ENCODE data around the gene GADD45G. TPM values are rescaled to one million over a fixed set of nuclear protein-coding genes. Genes with fewer than 3 reads are reported as not detected.

GADD45G gene
- total and polyA plus RNA-seq, 2 of the 8 experiments (the other 6 are each of a cell fraction or from before 2014, with no cell fraction given): 7.0 to 11.4 TPM

DNA sequence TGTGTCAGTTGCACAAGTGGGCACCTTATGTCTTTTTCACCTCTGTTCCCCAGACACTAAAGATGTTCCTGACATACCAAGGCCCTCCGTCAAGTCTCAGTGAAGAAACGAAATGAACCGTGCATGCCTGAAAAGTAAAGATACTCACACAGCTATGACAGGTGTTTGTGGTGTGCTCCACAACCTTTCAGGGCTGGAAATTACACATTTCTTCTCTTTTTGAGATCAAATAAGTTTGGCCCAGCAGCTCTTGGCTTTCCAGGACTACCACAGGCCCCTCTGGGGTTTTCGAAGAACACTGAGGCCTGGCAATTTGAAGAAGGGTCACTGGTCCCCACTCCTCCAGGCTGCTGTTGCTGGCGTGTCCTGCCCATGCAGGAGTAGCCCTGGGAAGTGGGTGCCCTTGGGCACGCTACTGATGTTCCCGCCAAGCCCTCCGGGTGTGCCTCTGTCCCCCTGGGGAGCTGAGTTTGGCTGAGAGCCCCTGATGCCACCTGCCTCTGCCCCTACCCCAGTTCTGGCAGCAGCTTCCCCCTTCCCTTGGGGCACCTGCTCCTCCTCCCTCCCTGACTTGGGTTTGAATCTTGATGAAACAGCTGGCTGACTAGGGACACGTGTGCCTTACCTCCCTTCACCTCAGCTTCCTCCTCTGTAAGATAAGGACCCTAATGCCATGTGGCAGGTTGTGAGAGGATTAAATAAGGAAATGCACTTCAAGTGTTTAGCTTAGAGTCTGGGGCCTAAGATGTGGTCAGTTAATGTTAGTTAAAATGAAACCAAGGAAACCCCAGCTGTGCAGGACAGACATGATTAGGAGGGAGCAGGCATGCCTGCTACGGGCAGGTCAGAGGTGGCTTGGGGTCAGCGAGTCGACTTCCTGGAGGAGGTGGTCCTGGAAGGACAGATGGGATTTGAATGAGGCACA is 49.1 kb upstream of the GADD45G start (continued):
- no peak for TF ChIP-seq SIRT6 (IDR thresholded peaks at IDR 0.05; ENCODE audit: low read length)
- TF ChIP-seq CEBPB (IDR thresholded peaks at IDR 0.05; ENCODE audit: low read depth, low read length): no peak
- no peak for TF ChIP-seq RXRA (IDR thresholded peaks at IDR 0.05; ENCODE audit: insufficient read depth, low read depth, low read length)
- no peak for TF ChIP-seq ASH2L (IDR thresholded peaks at IDR 0.05; ENCODE audit: low read length)
